ENCODE results near the gene BAZ2B. TPM values are rescaled to one million over a fixed set of nuclear protein-coding genes. Genes with fewer than 3 reads are reported as not detected.
"Not testable (repeated sequence)": the region's sequence is repeated elsewhere in the genome, so short reads cannot be mapped to it uniquely, and the experiment has no call there.

BAZ2B gene
- total and polyA plus RNA-seq, 5 donors: 16.1 to 43.2 (median 41.3) TPM

- Histone ChIP-seq H3K27ac (ENCODE audit: low read length) (no peak overlapping the region), H3K27me3 (ENCODE audit: control insufficient read depth, insufficient read depth) (no peaks in the 10 kb centered on the region), H3K4me1 (ENCODE audit: control insufficient read depth, insufficient read depth, low read length) (no peaks in the 10 kb centered on the region), H3K4me3 (ENCODE audit: low read length) (no peak overlapping the region), H3K9me3 (ENCODE audit: control insufficient read depth, low read length) (no peaks in the 10 kb centered on the region)
- ATAC-seq: no peak
- no peak for DNase-seq
- intact Hi-C loops (cut with DNase I): no loop called here
These were observed 23.4 kb upstream of the BAZ2B start for GRCh38 chr2:159639712-159640111.

GRCh38 chr2:159639071-159639470, 22.7 kb upstream of the BAZ2B start:
- H3K4me1 ChIP-seq (ENCODE audit: control insufficient read depth, insufficient read depth, low read length): no peaks in the 10 kb centered on the region
- H3K27ac ChIP-seq (ENCODE audit: low read length): no peak overlapping the region
- 98% methylated on average over 1 of the region's 1 CpG for WGBS
- H3K27me3 ChIP-seq (ENCODE audit: control insufficient read depth, insufficient read depth): no peaks in the 10 kb centered on the region
- intact Hi-C loops (cut with DNase I): no loop called here
- no peak overlapping the region for H3K4me3 ChIP-seq (ENCODE audit: low read length)
- ATAC-seq (no peak), DNase-seq (no peak)
- H3K9me3 ChIP-seq (ENCODE audit: control insufficient read depth, low read length): no peaks in the 10 kb centered on the region

GRCh38 chr2:159637988-159638501, 21.7 kb upstream of the BAZ2B start:
- ATAC-seq (no peak), DNase-seq (no peak)
- H3K27me3 ChIP-seq (ENCODE audit: control insufficient read depth, insufficient read depth): no peaks in the 10 kb centered on the region
- WGBS: 84% methylated on average over 4 of the region's 4 CpGs
- no peaks in the 10 kb centered on the region for H3K9me3 ChIP-seq (ENCODE audit: control insufficient read depth, low read length)
- no peaks in the 10 kb centered on the region for H3K4me1 ChIP-seq (ENCODE audit: control insufficient read depth, insufficient read depth, low read length)
- no peak overlapping the region for H3K27ac ChIP-seq (ENCODE audit: low read length)
- intact Hi-C loops (cut with DNase I): no loop called here
- no peak overlapping the region for H3K4me3 ChIP-seq (ENCODE audit: low read length)

- Histone ChIP-seq H3K27ac (ENCODE audit: low read length) (no peak overlapping the region), H3K27me3 (ENCODE audit: control insufficient read depth, insufficient read depth) (no peaks in the 10 kb centered on the region), H3K9me3 (ENCODE audit: control insufficient read depth, low read length) (no peaks in the 10 kb centered on the region), H3K4me3 (ENCODE audit: low read length) (no peak overlapping the region), H3K4me1 (ENCODE audit: control insufficient read depth, insufficient read depth, low read length) (no peaks in the 10 kb centered on the region)
- intact Hi-C loops (cut with DNase I): no loop called here
- ATAC-seq (no peak), DNase-seq (no peak)
- WGBS: 97% methylated on average over 3 of the region's 3 CpGs
These were observed 20.9 kb upstream of the BAZ2B start for GRCh38 chr2:159637240-159637639.

- Histone ChIP-seq H3K4me3 (ENCODE audit: low read length) (no peak overlapping the region), H3K4me1 (ENCODE audit: control insufficient read depth, insufficient read depth, low read length) (no peaks in the 10 kb centered on the region), H3K27ac (ENCODE audit: low read length) (no peak overlapping the region), H3K9me3 (ENCODE audit: control insufficient read depth, low read length) (no peaks in the 10 kb centered on the region), H3K27me3 (ENCODE audit: control insufficient read depth, insufficient read depth) (no peaks in the 10 kb centered on the region)
- 52% methylated on average over 4 of the region's 4 CpGs for WGBS
- DNase-seq (no peak), ATAC-seq (no peak)
- intact Hi-C loops (cut with DNase I): no loop called here
These were observed 18.9 kb upstream of the BAZ2B start for GRCh38 chr2:159635006-159635789.

- Histone ChIP-seq H3K4me1 (ENCODE audit: control insufficient read depth, insufficient read depth, low read length) (no peaks in the 10 kb centered on the region), H3K4me3 (ENCODE audit: low read length) (no peak overlapping the region), H3K27ac (ENCODE audit: low read length) (no peak overlapping the region), H3K9me3 (ENCODE audit: control insufficient read depth, low read length) (no peaks in the 10 kb centered on the region), H3K27me3 (ENCODE audit: control insufficient read depth, insufficient read depth) (no peaks in the 10 kb centered on the region)
- ATAC-seq: no peak
- WGBS: 90% methylated on average over 2 of the region's 2 CpGs
- no peak for DNase-seq
- intact Hi-C loops (cut with DNase I): no loop called here
These were observed 16.9 kb upstream of the BAZ2B start for GRCh38 chr2:159633219-159633618.

GRCh38 chr2:159625628-159626027, 9.3 kb upstream of the BAZ2B start:
- intact Hi-C loops (cut with DNase I): not testable (repeated sequence)

GRCh38 chr2:159623436-159623835, 7.1 kb upstream of the BAZ2B start:
- intact Hi-C loops (cut with DNase I): no loop called here
- H3K4me1 ChIP-seq (ENCODE audit: control insufficient read depth, insufficient read depth, low read length): no peaks in the 10 kb centered on the region
- H3K27ac ChIP-seq (ENCODE audit: low read length): no peak overlapping the region
- DNase-seq (no peak), ATAC-seq (no peak)
- 97% methylated on average over 1 of the region's 1 CpG for WGBS
- no peaks in the 10 kb centered on the region for H3K27me3 ChIP-seq (ENCODE audit: control insufficient read depth, insufficient read depth)
- no peak overlapping the region for H3K4me3 ChIP-seq (ENCODE audit: low read length)
- H3K9me3 ChIP-seq (ENCODE audit: control insufficient read depth, low read length): no peaks in the 10 kb centered on the region

More at GRCh38 chr2:159625628-159626027, 9.3 kb upstream of the BAZ2B start:
- not testable (repeated sequence) for H3K4me3 ChIP-seq (ENCODE audit: low read length); H3K27ac ChIP-seq (ENCODE audit: low read length); DNase-seq; H3K9me3 ChIP-seq (ENCODE audit: control insufficient read depth, low read length); ATAC-seq; H3K27me3 ChIP-seq (ENCODE audit: control insufficient read depth, insufficient read depth); H3K4me1 ChIP-seq (ENCODE audit: control insufficient read depth, insufficient read depth, low read length)
- WGBS: 96% methylated on average over 2 of the region's 2 CpGs

- ATAC-seq: no peak
- Histone ChIP-seq H3K4me1 (ENCODE audit: control insufficient read depth, insufficient read depth, low read length) (no peaks in the 10 kb centered on the region), H3K4me3 (ENCODE audit: low read length) (no peak overlapping the region), H3K9me3 (ENCODE audit: control insufficient read depth, low read length) (no peaks in the 10 kb centered on the region), H3K27ac (ENCODE audit: low read length) (no peak overlapping the region), H3K27me3 (ENCODE audit: control insufficient read depth, insufficient read depth) (no peaks in the 10 kb centered on the region)
- DNase-seq: no peak
- intact Hi-C loops (cut with DNase I): no loop called here
- whole genome bisulfite sequencing: 84% methylated on average over 2 of the region's 2 CpGs
These were observed 6.6 kb upstream of the BAZ2B start for GRCh38 chr2:159622966-159623365.

- Histone ChIP-seq H3K4me3 (ENCODE audit: low read length) (no peak overlapping the region), H3K9me3 (ENCODE audit: control insufficient read depth, low read length) (no peaks in the 10 kb centered on the region), H3K4me1 (ENCODE audit: control insufficient read depth, insufficient read depth, low read length) (no peaks in the 10 kb centered on the region), H3K27me3 (ENCODE audit: control insufficient read depth, insufficient read depth) (no peaks in the 10 kb centered on the region), H3K27ac (ENCODE audit: low read length) (no peak overlapping the region)
- ATAC-seq (no peak), DNase-seq (no peak)
- WGBS: 91% methylated on average over 2 of the region's 2 CpGs
- intact Hi-C loops (cut with DNase I): no loop called here
These were observed 4.4 kb upstream of the BAZ2B start for GRCh38 chr2:159620796-159621195.

GRCh38 chr2:159617646-159618045, 1.3 kb upstream of the BAZ2B start:
- no peak for ATAC-seq
- no peak for DNase-seq
- no peaks in the 10 kb centered on the region for H3K27me3 ChIP-seq (ENCODE audit: control insufficient read depth, insufficient read depth)
- H3K27ac ChIP-seq (ENCODE audit: low read length): no peak overlapping the region
- intact Hi-C loops (cut with DNase I): loop anchor here in 2 of 4 donors (5.0 to 10.0 kb wide), 2 partner anchors 95 to 97 kb away; partner anchors contain the start of gene MARCHF7 (in 2 of the 2)
- 6% methylated on average over 2 of the region's 2 CpGs for WGBS
- peak overlapping the region; percentile 83 for H3K4me3 ChIP-seq (ENCODE audit: low read length)
- no peaks in the 10 kb centered on the region for H3K9me3 ChIP-seq (ENCODE audit: control insufficient read depth, low read length)
- H3K4me1 ChIP-seq (ENCODE audit: control insufficient read depth, insufficient read depth, low read length): no peaks in the 10 kb centered on the region
